DOHH2 (cell line): ENCODE data around the gene ATG4B.

ENCODE experiments used
- CTCF ChIP-seq: fragments of 200-600 bp; sonication (generic); IDR thresholded peaks from one replicate; pipeline ENCODE4 v1.5.1; 2014; ENCODE audit warnings: antibody characterized with exemption, mild to moderate bottlenecking, low read depth, low read length; ENCODE audit not compliant: poor library complexity, severe bottlenecking
- EZH2phosphoT487 ChIP-seq: fragments of 200-600 bp; sonication (generic); IDR thresholded peaks from 2 replicates; pipeline ENCODE4 v1.6.1; 2017; ENCODE audit warnings: borderline replicate concordance, mild to moderate bottlenecking, antibody characterized with exemption, low read length, moderate library complexity, mixed read lengths

GRCh38 chr2:241720560-241720959 is 83.1 kb downstream of the ATG4B start:
- TF ChIP-seq EZH2phosphoT487 (no peak), CTCF (no peak)
